ENCODE data around the gene PDE3B.

GRCh38 chr11:14892036-14892556 lies 248.5 kb downstream of the PDE3B start, which contains the start of gene CYP2R1:
- TF ChIP-seq POLR2A (IDR thresholded peaks at IDR 0.05), result peak; percentile 76
- TF ChIP-seq, protein P1, sequence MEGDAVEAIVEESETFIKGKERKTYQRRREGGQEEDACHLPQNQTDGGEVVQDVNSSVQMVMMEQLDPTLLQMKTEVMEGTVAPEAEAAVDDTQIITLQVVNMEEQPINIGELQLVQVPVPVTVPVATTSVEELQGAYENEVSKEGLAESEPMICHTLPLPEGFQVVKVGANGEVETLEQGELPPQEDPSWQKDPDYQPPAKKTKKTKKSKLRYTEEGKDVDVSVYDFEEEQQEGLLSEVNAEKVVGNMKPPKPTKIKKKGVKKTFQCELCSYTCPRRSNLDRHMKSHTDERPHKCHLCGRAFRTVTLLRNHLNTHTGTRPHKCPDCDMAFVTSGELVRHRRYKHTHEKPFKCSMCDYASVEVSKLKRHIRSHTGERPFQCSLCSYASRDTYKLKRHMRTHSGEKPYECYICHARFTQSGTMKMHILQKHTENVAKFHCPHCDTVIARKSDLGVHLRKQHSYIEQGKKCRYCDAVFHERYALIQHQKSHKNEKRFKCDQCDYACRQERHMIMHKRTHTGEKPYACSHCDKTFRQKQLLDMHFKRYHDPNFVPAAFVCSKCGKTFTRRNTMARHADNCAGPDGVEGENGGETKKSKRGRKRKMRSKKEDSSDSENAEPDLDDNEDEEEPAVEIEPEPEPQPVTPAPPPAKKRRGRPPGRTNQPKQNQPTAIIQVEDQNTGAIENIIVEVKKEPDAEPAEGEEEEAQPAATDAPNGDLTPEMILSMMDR (IDR thresholded peaks at IDR 0.05), result no peak
